GM12878 (cell line): ENCODE measurements around the gene SLC6A3. TPM values are rescaled to one million over a fixed set of nuclear protein-coding genes. Genes with fewer than 3 reads are reported as not detected.

Experiments
- CHD1 ChIP-seq: IDR thresholded peaks from 2 replicates; pipeline ENCODE4 v1.6.1; 2012; ENCODE audit warnings: low read depth, low read length, improper control_type of control experiment
- EZH2 ChIP-seq: IDR thresholded peaks from 2 replicates; pipeline ENCODE4 v1.6.1; 2012; ENCODE audit warnings: low read depth, mild to moderate bottlenecking, control low read depth, inconsistent platforms, low read length, borderline replicate concordance; ENCODE audit not compliant: control insufficient read depth
- MYB ChIP-seq: fragments of 150-350 bp; IDR thresholded peaks from 2 replicates; pipeline ENCODE4 v1.6.1; 2014; ENCODE audit warnings: mild to moderate bottlenecking, low read depth, low read length, borderline replicate concordance
- NR2C1 ChIP-seq: fragments of 450-650 bp; IDR thresholded peaks from 2 replicates; pipeline ENCODE4 v1.6.1; 2017; ENCODE audit warnings: antibody characterized with exemption, mild to moderate bottlenecking, moderate library complexity
- RBBP5 ChIP-seq: fragments of 200-600 bp; sonication (generic); conservative IDR thresholded peaks from 2 replicates; pipeline ENCODE4 v1.6.1; 2016
- polyA plus RNA-seq, 11 experiments: library from polyadenylated mRNA; depleted of rRNA in 4 of 11; unstranded in 6 of 11; stranded (reverse) in 5 of 11; fragments of >200 nt; fragmentation: Nextera tagmentation in 4 of 11; fragmentation: Illumina TruSeq in 1 of 11; extraction: Ambion mirVana in 4 of 11; extraction: Trizol in 1 of 11; gene quantifications; 1 replicate in 1 of 11; 2 replicates in 10 of 11; pipeline versions ENCODE4 v1.2.1 to v1.2.3, GENCODE V29; 2011 to 2016; ENCODE audit warnings: inconsistent platforms in 2 of 11, missing spikeins in 2 of 11, low read depth in 1 of 11
- total RNA-seq, 4 experiments: library from RNA; depleted of rRNA in 3 of 4; stranded (reverse); fragments of >200 nt in 3 of 4; fragmentation: Illumina TruSeq in 1 of 4; extraction: Trizol in 1 of 4; gene quantifications; 2 replicates each; pipeline versions ENCODE4 v1.2.1 to v1.2.3, GENCODE V29; 2013 to 2021
- TF ChIP-seq, protein P1 (sequence below): IDR thresholded peaks from 2 replicates; pipeline ENCODE4 v1.6.1; 2012; ENCODE audit warnings: low read depth, low read length, improper control_type of control experiment
- TF ChIP-seq, protein P2 (sequence below): IDR thresholded peaks from 2 replicates; pipeline ENCODE4 v1.6.1; 2011; ENCODE audit warnings: mild to moderate bottlenecking, low read depth, low read length, moderate library complexity; ENCODE audit not compliant: insufficient replicate concordance
- TF ChIP-seq, protein P3 (sequence below): fragments of 150-350 bp; IDR thresholded peaks from 2 replicates; pipeline ENCODE4 v1.6.1; 2014; ENCODE audit warnings: mild to moderate bottlenecking, low read depth, low read length
- TF ChIP-seq, protein P4 (sequence below): fragments of 450-650 bp; IDR thresholded peaks from 2 replicates; pipeline ENCODE4 v1.6.1; 2017; ENCODE audit warnings: mild to moderate bottlenecking, moderate library complexity
- TF ChIP-seq, protein P5 (sequence below): fragments of 450-650 bp; IDR thresholded peaks from 2 replicates; pipeline ENCODE4 v1.6.1; 2018; ENCODE audit warnings: mild to moderate bottlenecking, low read depth, moderate library complexity; ENCODE audit not compliant: partially characterized antibody

The SLC6A3 gene
- total and polyA plus RNA-seq, 10 of the 15 experiments (the other 5 are each of a cell fraction or from before 2014, with no cell fraction given) = 0.01 TPM; not detected in 9

DNA sequence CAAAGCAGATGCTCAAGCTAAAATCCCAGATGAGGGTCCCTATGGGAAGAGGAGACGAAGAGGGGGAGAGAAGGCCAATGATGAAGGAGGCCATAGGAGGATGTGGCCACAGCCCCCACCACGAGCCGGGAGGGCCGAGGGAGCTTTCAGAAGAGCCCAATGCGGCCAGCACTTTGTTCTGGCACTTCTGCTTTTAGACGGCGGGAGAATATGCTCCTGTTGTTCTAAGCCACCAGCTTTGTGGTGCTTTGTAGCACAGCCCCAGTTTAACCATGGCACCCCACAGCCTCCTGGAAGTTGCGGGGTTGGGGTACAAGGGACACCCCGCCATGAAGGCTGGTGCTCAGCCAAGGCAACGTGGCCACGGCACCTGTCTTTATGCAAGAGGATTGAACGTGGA lies 45.1 kb upstream of the SLC6A3 start (continued):
- TF ChIP-seq, protein P1, sequence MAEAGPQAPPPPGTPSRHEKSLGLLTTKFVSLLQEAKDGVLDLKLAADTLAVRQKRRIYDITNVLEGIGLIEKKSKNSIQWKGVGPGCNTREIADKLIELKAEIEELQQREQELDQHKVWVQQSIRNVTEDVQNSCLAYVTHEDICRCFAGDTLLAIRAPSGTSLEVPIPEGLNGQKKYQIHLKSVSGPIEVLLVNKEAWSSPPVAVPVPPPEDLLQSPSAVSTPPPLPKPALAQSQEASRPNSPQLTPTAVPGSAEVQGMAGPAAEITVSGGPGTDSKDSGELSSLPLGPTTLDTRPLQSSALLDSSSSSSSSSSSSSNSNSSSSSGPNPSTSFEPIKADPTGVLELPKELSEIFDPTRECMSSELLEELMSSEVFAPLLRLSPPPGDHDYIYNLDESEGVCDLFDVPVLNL = no peak
- TF ChIP-seq, protein P2, sequence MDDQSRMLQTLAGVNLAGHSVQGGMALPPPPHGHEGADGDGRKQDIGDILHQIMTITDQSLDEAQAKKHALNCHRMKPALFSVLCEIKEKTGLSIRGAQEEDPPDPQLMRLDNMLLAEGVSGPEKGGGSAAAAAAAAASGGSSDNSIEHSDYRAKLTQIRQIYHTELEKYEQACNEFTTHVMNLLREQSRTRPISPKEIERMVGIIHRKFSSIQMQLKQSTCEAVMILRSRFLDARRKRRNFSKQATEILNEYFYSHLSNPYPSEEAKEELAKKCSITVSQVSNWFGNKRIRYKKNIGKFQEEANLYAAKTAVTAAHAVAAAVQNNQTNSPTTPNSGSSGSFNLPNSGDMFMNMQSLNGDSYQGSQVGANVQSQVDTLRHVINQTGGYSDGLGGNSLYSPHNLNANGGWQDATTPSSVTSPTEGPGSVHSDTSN = no peak
- TF ChIP-seq RBBP5 (no peak), CHD1 (no peak), MYB (no peak), NR2C1 (no peak), EZH2 (no peak)
- TF ChIP-seq, protein P3, sequence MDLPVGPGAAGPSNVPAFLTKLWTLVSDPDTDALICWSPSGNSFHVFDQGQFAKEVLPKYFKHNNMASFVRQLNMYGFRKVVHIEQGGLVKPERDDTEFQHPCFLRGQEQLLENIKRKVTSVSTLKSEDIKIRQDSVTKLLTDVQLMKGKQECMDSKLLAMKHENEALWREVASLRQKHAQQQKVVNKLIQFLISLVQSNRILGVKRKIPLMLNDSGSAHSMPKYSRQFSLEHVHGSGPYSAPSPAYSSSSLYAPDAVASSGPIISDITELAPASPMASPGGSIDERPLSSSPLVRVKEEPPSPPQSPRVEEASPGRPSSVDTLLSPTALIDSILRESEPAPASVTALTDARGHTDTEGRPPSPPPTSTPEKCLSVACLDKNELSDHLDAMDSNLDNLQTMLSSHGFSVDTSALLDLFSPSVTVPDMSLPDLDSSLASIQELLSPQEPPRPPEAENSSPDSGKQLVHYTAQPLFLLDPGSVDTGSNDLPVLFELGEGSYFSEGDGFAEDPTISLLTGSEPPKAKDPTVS = no peak
- TF ChIP-seq, protein P4, sequence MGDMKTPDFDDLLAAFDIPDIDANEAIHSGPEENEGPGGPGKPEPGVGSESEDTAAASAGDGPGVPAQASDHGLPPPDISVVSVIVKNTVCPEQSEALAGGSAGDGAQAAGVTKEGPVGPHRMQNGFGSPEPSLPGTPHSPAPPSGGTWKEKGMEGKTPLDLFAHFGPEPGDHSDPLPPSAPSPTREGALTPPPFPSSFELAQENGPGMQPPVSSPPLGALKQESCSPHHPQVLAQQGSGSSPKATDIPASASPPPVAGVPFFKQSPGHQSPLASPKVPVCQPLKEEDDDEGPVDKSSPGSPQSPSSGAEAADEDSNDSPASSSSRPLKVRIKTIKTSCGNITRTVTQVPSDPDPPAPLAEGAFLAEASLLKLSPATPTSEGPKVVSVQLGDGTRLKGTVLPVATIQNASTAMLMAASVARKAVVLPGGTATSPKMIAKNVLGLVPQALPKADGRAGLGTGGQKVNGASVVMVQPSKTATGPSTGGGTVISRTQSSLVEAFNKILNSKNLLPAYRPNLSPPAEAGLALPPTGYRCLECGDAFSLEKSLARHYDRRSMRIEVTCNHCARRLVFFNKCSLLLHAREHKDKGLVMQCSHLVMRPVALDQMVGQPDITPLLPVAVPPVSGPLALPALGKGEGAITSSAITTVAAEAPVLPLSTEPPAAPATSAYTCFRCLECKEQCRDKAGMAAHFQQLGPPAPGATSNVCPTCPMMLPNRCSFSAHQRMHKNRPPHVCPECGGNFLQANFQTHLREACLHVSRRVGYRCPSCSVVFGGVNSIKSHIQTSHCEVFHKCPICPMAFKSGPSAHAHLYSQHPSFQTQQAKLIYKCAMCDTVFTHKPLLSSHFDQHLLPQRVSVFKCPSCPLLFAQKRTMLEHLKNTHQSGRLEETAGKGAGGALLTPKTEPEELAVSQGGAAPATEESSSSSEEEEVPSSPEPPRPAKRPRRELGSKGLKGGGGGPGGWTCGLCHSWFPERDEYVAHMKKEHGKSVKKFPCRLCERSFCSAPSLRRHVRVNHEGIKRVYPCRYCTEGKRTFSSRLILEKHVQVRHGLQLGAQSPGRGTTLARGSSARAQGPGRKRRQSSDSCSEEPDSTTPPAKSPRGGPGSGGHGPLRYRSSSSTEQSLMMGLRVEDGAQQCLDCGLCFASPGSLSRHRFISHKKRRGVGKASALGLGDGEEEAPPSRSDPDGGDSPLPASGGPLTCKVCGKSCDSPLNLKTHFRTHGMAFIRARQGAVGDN = peak; percentile 37; the same call in 1 of the 2 replicates
- TF ChIP-seq, protein P5, sequence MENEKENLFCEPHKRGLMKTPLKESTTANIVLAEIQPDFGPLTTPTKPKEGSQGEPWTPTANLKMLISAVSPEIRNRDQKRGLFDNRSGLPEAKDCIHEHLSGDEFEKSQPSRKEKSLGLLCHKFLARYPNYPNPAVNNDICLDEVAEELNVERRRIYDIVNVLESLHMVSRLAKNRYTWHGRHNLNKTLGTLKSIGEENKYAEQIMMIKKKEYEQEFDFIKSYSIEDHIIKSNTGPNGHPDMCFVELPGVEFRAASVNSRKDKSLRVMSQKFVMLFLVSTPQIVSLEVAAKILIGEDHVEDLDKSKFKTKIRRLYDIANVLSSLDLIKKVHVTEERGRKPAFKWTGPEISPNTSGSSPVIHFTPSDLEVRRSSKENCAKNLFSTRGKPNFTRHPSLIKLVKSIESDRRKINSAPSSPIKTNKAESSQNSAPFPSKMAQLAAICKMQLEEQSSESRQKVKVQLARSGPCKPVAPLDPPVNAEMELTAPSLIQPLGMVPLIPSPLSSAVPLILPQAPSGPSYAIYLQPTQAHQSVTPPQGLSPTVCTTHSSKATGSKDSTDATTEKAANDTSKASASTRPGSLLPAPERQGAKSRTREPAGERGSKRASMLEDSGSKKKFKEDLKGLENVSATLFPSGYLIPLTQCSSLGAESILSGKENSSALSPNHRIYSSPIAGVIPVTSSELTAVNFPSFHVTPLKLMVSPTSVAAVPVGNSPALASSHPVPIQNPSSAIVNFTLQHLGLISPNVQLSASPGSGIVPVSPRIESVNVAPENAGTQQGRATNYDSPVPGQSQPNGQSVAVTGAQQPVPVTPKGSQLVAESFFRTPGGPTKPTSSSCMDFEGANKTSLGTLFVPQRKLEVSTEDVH = no peak
